ENCODE results near the gene CRP.

- TF ChIP-seq CTCF (IDR thresholded peaks at IDR 0.05) (no peak), POLR2A (IDR thresholded peaks at IDR 0.05) (no peak)
These were observed 35.5 kb downstream of the CRP start for GRCh38 chr1:159678939-159679338.
